ENCODE data around the gene CD58.

The CD58 gene

DNA sequence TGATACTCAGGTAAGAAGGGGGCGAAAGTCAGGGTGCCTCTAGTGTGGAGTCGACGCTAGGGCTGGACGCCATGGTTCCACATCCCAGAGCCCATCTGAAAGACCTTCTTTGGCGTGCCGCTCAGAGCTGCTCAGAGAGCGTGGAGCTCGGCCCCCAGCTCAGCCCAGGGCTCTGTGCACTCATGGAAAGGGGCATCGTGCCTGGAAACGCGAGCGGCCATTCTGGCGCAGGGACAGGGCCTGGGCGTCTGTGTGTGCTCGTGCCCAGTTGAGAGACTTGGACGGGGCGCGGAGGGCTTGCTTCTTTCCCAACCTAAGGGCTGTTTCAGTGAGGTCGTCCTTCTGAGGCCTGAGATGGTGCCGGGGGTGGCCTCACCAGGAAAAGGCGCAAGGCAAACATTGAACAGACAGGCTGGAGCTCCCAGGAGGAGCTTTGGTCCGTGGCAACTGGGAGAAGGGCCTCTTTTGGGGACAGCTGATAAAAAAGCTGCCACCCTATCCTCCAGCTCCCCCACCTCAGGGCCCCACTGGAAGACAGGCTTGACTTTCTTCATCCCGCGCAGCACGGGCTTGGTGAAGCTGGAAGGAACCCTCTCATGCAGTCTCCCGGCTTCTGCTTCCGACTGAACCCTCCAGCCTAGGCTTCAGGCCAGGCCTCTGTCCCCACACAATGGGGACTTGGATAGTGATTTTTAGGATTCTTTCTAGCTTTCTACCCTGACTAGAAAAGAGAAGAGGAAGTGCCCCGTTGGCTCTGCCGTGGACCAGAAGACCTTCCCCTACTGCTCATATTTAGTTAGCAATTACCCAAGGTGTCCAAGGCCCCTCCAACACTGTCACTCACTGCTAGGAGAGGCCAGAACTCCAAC, 77.1 kb downstream of the CD58 start:
- DNase-seq (ENCODE audit: extremely low spot score) = no peak
- TF ChIP-seq CTCF (IDR thresholded peaks at IDR 0.05; ENCODE audit: control extremely low read depth, extremely low read depth, low read depth, missing control alignments) = no peak
- POLR2A ChIA-PET = no interaction called here
- CTCF ChIA-PET = interaction anchor here (0.8 to 16.3 kb wide), 7 partner anchors 9 to 362 kb away, joined by 3 to 260 read pairs (median 5); no protein-coding TSS in a partner anchor

- POLR2A ChIA-PET = no interaction called here
- TF ChIP-seq CTCF (IDR thresholded peaks at IDR 0.05; ENCODE audit: control extremely low read depth, extremely low read depth, low read depth, missing control alignments) = no peak
- CTCF ChIA-PET = interaction anchor here (0.8 to 16.3 kb wide), 7 partner anchors 8 to 361 kb away, joined by 3 to 260 read pairs (median 5); no protein-coding TSS in a partner anchor
- no peak for DNase-seq (ENCODE audit: extremely low spot score)
Observed at GRCh38 chr1:116493036-116493435, 77.8 kb downstream of the CD58 start.

- TF ChIP-seq CTCF (IDR thresholded peaks at IDR 0.05; ENCODE audit: control extremely low read depth, extremely low read depth, low read depth, missing control alignments) = no peak
- CTCF ChIA-PET = interaction anchor here (1.1 to 16.3 kb wide), 7 partner anchors 8 to 353 kb away, joined by 3 to 260 read pairs (median 4); no protein-coding TSS in a partner anchor
- POLR2A ChIA-PET = no interaction called here
- DNase-seq (ENCODE audit: extremely low spot score) = no peak
Observed at GRCh38 chr1:116492358-116492811, 78.4 kb downstream of the CD58 start.

DNA sequence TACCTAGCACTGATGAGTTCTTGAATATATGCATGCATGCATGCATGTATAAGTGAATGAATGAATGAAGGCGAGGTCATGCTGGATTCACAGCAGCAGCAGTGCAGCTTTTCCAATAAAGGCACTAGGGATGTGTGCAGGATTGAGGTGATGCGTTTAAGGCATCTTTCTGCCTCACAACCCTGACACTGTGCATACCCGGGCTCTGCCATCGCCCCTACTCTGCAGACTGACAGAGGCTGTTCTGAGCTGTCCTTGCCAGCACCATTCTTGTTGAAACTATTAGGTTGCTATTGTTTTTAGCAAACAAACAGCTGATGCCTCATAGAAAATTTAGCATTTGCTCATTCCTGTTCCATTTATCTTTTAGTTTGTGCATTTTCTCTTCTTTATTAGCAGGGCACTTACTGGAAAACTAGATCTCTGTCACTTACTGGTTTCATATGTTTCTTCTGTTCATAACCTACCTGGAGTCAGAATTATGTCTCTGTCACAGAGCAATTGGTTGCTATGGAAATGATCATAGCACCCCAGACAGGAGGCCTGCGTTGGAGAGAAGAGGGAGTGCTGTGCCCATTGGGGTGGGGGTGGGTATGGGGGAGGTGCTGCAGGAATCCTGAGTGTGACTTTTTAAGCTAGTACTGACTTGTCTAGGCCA, 79.0 kb downstream of the CD58 start:
- POLR2A ChIA-PET = no interaction called here
- no peak for DNase-seq (ENCODE audit: extremely low spot score)
- CTCF ChIA-PET = interaction anchor here (1.1 to 16.3 kb wide), 7 partner anchors 7 to 358 kb away, joined by 3 to 260 read pairs (median 4); no protein-coding TSS in a partner anchor
- TF ChIP-seq CTCF (IDR thresholded peaks at IDR 0.05; ENCODE audit: control extremely low read depth, extremely low read depth, low read depth, missing control alignments) = no peak

- POLR2A ChIA-PET = no interaction called here
- CTCF ChIA-PET = interaction anchor here (1.1 to 6.0 kb wide), 5 partner anchors 8 to 357 kb away, joined by 3 to 54 read pairs (median 14); no protein-coding TSS in a partner anchor
- DNase-seq (ENCODE audit: extremely low spot score) = no peak
- no peak for TF ChIP-seq CTCF (IDR thresholded peaks at IDR 0.05; ENCODE audit: control extremely low read depth, extremely low read depth, low read depth, missing control alignments)
Observed at GRCh38 chr1:116490588-116490987, 80.2 kb downstream of the CD58 start.

GRCh38 chr1:116489231-116489697, 81.6 kb downstream of the CD58 start:
- ChIA-PET POLR2A (no interaction called here), CTCF (interaction anchor here (1.9 to 6.0 kb wide), 2 partner anchors 9 to 350 kb away, joined by 14 to 54 read pairs; no protein-coding TSS in a partner anchor)
- no peak for DNase-seq (ENCODE audit: extremely low spot score)
- TF ChIP-seq CTCF (IDR thresholded peaks at IDR 0.05; ENCODE audit: control extremely low read depth, extremely low read depth, low read depth, missing control alignments) = no peak

Data from GM10248 (cell line).